DOHH2 (cell line): ENCODE data around the gene LRSAM1.

Experiments
- CTCF ChIP-seq: fragments of 200-600 bp; sonication (generic); IDR thresholded peaks from one replicate; pipeline ENCODE4 v1.5.1; 2014; ENCODE audit warnings: antibody characterized with exemption, mild to moderate bottlenecking, low read depth, low read length; ENCODE audit not compliant: poor library complexity, severe bottlenecking
- EZH2phosphoT487 ChIP-seq: fragments of 200-600 bp; sonication (generic); IDR thresholded peaks from 2 replicates; pipeline ENCODE4 v1.6.1; 2017; ENCODE audit warnings: borderline replicate concordance, mild to moderate bottlenecking, antibody characterized with exemption, low read length, moderate library complexity, mixed read lengths

GRCh38 chr9:127506117-127506813, 55.0 kb downstream of the LRSAM1 start:
- TF ChIP-seq CTCF (no peak), EZH2phosphoT487 (no peak)
